ENCODE results near the gene LHFPL4.

GRCh38 chr3:9536212-9536611 is 17.4 kb downstream of the LHFPL4 start:
- TF ChIP-seq CTCF (IDR thresholded peaks at IDR 0.05 in 8 of 11, conservative IDR thresholded peaks at IDR 0.05 in 3 of 11) (no peak), POLR2A (IDR thresholded peaks at IDR 0.05) (no peak)
